ENCODE results near the gene GLB1L2.

Gene GLB1L2

GRCh38 chr11:134371436-134372185 is 39.8 kb downstream of the GLB1L2 start:
- no peaks in the 10 kb centered on the region for H3K27me3 ChIP-seq
- TF ChIP-seq CTCF (IDR thresholded peaks at IDR 0.05) = no peak

GRCh38 chr11:134372536-134372935 is 40.7 kb downstream of the GLB1L2 start:
- no peak overlapping the region for H3K4me3 ChIP-seq (ENCODE audit: low read depth in 1 of 2, low read length in 1 of 2)
- H3K27ac ChIP-seq = no peak overlapping the region
- no peaks in the 10 kb centered on the region for H3K36me3 ChIP-seq
- no peaks in the 10 kb centered on the region for H3K4me1 ChIP-seq (ENCODE audit: control insufficient read depth in 1 of 2, insufficient read depth in 1 of 2, low read depth in 1 of 2, low read length in 1 of 2)
- TF ChIP-seq CTCF (IDR thresholded peaks at IDR 0.05) = no peak
- no peaks in the 10 kb centered on the region for H3K27me3 ChIP-seq
- H3K9me3 ChIP-seq = no peaks in the 10 kb centered on the region

More at GRCh38 chr11:134371436-134372185, 39.8 kb downstream of the GLB1L2 start:
- Histone ChIP-seq H3K36me3 (no peaks in the 10 kb centered on the region), H3K27ac (no peak overlapping the region), H3K4me1 (ENCODE audit: control insufficient read depth in 1 of 2, insufficient read depth in 1 of 2, low read depth in 1 of 2, low read length in 1 of 2) (no peaks in the 10 kb centered on the region), H3K9me3 (no peaks in the 10 kb centered on the region), H3K4me3 (ENCODE audit: low read depth in 1 of 2, low read length in 1 of 2) (no peak overlapping the region)

- Histone ChIP-seq H3K27ac (no peak overlapping the region), H3K36me3 (no peaks in the 10 kb centered on the region), H3K27me3 (no peaks in the 10 kb centered on the region), H3K4me3 (ENCODE audit: low read depth in 1 of 2, low read length in 1 of 2) (no peak overlapping the region), H3K4me1 (ENCODE audit: control insufficient read depth in 1 of 2, insufficient read depth in 1 of 2, low read depth in 1 of 2, low read length in 1 of 2) (no peaks in the 10 kb centered on the region), H3K9me3 (no peaks in the 10 kb centered on the region)
- no peak for TF ChIP-seq CTCF (IDR thresholded peaks at IDR 0.05)
These were observed 41.2 kb downstream of the GLB1L2 start for GRCh38 chr11:134372961-134373360.

- TF ChIP-seq CTCF (IDR thresholded peaks at IDR 0.05) = no peak
These were observed 41.8 kb downstream of the GLB1L2 start for GRCh38 chr11:134373591-134374052.

GRCh38 chr11:134374171-134374570 is 42.4 kb downstream of the GLB1L2 start:
- no peak for TF ChIP-seq CTCF (IDR thresholded peaks at IDR 0.05)
- H3K36me3 ChIP-seq = no peaks in the 10 kb centered on the region
- no peaks in the 10 kb centered on the region for H3K27me3 ChIP-seq
- no peaks in the 10 kb centered on the region for H3K9me3 ChIP-seq
- no peak overlapping the region for H3K27ac ChIP-seq
- no peak overlapping the region for H3K4me3 ChIP-seq (ENCODE audit: low read depth in 1 of 2, low read length in 1 of 2)
- H3K4me1 ChIP-seq (ENCODE audit: control insufficient read depth in 1 of 2, insufficient read depth in 1 of 2, low read depth in 1 of 2, low read length in 1 of 2) = no peaks in the 10 kb centered on the region

More at GRCh38 chr11:134373591-134374052, 41.8 kb downstream of the GLB1L2 start:
- Histone ChIP-seq H3K4me1 (ENCODE audit: control insufficient read depth in 1 of 2, insufficient read depth in 1 of 2, low read depth in 1 of 2, low read length in 1 of 2) (no peaks in the 10 kb centered on the region), H3K4me3 (ENCODE audit: low read depth in 1 of 2, low read length in 1 of 2) (no peak overlapping the region), H3K27ac (no peak overlapping the region), H3K27me3 (no peaks in the 10 kb centered on the region), H3K36me3 (no peaks in the 10 kb centered on the region), H3K9me3 (no peaks in the 10 kb centered on the region)

Data from neutrophil (primary cell).